GM18505 (cell line): ENCODE measurements around the gene GIPC1.
A peak's percentile ranks its signal among the peaks of the same experiment; 100 is the strongest.
"Not testable (repeated sequence)": the region's sequence is repeated elsewhere in the genome, so short reads cannot be mapped to it uniquely, and the experiment has no call there.

Experiments
- ATAC-seq: cut with Tn5 transposase; IDR thresholded peaks from one replicate; pipeline ENCODE4 v1.9.1; 2021; ENCODE audit not compliant: unreplicated experiment
- POLR2A ChIP-seq: IDR thresholded peaks from 4 replicates; pipeline ENCODE4 v1.6.1; 2011; ENCODE audit warnings: borderline replicate concordance; ENCODE audit not compliant: insufficient read depth, insufficient read length; ENCODE audit errors: extremely low read depth

The GIPC1 gene

DNA sequence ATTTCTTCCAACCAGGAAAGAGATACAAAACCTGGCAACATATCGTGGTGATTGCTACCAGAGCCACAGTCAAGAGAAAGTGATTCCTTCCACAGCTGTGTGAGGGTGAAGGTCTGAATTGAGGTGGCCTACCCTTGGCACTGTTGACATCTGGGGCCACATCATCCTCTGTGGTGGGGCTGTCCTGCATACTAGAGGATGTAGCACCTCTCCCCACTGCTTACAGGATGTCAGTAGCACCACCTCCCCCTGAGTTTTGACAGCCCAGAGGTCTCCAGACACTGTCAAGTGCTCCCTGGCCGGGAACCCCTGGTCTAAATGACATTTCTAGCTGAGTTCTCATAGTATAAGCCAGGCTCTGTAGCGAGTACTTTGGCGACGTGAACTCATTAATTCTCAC, 36.2 kb downstream of the GIPC1 start:
- no peak for TF ChIP-seq POLR2A

DNA sequence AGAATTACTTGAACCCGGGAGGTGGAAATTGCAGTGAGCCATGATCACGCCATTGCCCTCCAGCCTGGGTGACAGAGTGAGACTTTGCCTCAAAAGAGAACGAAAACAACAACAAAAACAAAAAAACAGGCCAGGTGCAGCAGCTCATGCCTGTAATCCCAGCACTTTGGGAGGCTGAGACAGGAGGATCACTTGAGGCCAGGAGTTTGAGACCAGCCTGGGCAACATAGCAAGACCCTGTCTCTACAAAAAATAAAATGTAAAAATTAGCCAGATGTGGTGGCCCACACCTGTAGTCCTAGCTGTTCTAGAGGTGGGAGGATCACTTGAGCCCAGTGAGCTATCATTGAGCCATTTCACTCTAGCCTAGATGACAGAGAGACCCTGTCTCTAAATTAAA, 43.6 kb downstream of the GIPC1 start:
- ATAC-seq = not testable (repeated sequence)

More for the DNA sequence above, 36.2 kb downstream of the GIPC1 start:
- ATAC-seq = no peak

DNA sequence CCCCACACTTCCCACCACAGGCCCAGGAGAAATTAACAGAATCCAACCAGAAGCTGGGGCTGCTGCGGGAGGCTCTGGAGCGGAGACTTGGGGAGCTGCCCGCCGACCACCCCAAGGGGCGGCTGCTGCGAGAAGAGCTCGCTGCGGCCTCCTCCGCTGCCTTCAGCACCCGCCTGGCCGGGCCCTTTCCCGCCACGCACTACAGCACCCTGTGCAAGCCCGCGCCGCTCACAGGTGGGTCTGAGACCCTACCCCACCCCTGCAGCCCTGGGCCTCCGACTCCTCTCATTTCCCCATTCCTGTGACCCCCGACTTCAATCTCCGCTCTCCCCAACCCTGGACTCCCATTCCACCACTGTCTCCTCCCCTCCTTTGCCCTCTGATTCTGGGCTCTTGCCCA, 45.1 kb downstream of the GIPC1 start:
- no peak for ATAC-seq
- no peak for TF ChIP-seq POLR2A

DNA sequence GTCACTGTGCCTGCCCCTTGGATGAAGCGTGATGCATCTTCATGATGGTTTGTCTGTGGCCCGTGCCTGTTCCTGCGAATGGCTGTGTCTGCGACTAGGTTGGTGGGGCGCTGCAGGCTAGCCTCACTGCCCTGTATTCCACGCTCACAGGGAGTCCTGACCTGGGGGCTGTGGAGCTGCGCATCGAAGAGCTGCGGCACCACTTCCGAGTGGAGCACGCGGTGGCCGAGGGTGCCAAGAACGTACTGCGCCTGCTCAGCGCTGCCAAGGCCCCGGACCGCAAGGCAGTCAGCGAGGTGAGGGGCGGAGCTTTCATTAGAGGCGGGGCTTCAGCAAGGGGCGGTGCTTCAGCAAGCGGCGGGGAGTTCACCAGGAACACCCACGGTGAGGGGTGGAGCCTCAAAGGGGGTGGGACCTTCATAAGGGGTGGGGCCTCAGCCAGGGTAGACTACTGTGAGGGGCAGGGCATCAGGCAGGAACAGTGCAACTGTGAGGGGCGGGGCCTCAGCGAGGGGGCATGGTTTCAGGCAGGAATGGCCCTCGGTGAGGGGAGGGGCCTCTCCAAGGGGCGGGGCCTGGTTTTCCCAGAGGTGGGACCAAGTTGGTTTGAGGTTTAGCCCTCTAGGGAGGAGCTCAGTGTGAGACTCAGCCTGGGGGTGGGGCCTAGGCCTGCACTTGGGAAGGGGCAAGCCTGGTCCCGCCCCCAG, 45.6 kb downstream of the GIPC1 start:
- ATAC-seq = no peak
- no peak for TF ChIP-seq POLR2A

DNA sequence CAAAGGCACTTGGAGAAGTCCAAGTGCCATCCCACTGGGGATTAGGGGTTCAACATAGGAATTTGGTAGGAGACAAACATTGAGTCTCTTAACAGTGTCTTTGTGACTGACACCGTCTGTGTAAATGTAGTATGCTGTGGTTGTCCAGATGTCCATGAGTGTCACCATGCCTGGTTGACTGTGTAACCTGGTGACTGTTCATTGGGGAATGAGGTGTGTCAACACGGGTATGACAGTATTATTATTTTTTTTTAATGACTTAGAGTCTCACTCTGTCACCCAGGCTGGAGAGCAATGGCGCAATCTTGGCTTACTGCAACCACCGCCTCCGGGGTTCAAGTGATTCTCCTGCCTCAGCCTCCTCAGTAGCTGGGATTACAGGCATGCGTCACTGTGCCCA, 46.6 kb downstream of the GIPC1 start:
- ATAC-seq = no peak
- no peak for TF ChIP-seq POLR2A

DNA sequence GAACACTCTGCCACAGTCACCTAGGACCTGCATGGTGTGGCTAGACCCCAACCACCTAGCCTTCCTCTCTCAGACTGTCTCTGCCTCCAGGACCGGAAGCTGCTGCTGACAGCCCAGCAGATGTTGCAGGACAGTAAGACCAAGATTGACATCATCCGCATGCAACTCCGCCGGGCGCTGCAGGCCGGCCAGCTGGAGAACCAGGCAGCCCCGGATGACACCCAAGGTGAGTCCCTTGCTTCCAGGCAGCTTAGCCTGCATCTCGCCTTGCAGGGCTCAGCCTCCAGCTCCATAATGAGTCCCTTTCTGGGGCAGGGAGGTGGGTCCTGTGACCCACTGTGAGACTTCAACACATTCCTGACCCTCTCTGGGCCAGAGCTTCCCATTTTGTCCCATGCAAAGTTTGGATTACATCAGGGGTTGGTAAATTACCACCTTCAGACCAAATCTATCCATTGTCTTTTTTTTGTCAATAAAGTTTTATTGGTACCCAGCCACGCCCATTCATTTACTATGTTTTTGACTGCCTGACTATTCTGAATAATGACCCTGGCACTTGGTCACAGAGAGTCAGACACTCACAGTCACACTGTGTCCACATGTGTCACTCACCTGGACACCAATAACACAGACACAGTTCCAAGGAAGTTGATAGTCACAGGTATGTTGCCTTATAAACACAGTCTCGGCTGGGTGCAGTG, 49.4 kb downstream of the GIPC1 start:
- ATAC-seq = no peak
- no peak for TF ChIP-seq POLR2A

DNA sequence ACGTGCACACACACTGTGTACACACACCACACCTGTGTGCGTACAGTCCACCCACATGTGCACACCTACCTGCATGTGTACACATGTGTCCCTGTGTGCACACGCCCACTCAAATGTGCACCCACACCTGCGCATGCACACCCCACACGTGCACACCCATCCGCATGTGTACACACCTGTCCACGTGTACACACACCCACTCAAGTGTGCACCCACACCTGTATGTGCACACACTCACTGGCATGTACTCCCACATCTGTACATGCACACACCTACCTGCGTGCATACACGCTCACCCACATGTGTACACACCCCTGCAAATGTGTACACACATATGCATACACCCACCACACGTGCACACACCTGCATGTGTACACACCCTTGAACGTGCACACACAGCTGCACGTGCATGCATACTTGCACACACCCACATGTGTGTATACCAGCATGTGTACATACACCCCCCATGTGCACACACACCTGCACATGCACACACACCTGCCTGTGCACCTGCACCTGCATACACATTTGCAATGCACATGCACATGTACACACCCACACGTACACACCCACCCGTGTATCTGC, 52.2 kb downstream of the GIPC1 start:
- no peak for ATAC-seq
- no peak for TF ChIP-seq POLR2A

DNA sequence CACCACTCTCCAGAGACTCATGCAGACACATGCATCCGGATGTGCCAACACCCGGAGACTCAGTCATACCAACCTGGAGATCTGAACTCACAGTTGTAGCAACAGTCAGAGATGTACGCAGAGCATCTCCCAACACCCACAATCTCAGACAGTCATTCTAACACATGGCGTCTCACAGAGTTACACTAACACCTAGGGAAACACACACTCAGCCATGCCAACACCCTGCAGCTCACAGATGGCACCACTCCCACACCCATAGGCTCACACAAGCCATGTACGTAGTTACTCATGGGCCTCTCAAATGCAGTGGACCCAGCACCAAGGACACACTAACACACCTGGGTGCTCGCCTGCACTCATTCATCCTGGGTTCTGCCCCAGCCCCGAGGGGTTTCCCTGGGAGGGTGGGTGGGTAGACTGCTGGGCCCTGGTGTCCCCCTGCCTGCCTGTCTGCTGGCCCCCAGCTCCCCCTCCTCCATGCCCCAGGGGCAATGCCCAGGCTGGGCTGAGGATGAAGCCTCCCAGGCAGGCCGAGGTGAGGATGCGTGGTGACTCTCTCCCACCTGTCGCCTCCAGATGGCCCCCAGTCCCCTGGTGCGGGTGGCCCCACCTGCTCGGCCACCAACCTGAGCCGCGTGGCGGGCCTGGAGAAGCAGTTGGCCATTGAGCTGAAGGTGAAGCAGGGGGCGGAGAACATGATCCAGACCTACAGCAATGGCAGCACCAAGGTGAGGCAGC, 52.9 kb downstream of the GIPC1 start:
- ATAC-seq = no peak
- no peak for TF ChIP-seq POLR2A

DNA sequence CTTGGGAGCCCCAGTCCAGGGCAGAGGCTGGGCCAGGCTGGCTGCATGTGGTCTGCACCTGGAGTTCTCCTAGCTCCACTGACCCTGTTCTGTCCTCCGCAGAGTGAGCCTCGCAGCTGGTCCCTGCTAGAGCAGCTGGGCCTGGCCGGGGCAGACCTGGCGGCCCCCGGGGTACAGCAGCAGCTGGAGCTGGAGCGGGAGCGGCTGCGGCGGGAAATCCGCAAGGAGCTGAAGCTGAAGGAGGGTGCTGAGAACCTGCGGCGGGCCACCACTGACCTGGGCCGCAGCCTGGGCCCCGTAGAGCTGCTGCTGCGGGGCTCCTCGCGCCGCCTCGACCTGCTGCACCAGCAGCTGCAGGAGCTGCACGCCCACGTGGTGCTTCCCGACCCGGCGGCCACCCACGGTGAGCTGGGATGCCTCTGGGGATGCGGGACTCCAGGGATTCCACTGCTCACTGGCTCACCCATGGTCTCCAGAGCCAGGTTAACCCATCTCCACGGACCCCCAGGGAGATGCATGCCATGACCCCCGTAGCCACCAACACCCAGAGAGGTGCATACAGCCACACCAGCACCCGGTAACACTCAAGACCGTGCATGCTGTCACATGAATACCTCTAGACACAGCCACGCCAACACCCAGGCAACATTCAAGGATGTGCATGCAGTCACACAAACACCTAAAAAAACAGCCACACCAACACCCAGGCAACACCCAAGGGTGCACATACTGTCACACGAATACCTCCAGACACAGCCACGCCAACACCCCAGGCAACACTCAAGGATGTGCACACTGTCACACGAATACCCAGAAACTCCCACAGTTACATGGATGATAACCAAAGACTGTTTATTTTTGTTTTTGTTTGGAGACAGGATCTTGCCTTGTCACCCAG, 54.6 kb downstream of the GIPC1 start:
- ATAC-seq = no peak
- no peak for TF ChIP-seq POLR2A

DNA sequence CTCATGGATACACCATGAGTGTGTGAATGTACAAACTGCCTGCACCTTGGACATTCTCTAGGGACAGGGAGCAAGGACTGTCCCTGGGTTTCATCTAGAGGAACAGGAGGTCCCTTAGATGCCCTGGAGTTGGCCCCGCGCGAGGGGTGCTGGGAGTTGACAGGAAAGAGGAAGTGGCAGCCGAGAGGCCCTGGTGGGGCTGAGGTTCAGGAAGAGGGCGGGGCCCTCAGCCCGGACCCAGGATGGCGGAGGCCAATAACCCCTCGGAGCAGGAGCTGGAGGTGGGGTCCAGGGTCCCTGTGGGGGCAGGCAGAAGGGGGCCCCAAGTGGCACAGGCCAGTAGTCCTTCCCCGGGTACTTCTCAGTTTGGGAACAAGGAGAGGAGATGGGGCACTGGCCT, 55.9 kb downstream of the GIPC1 start:
- peak; percentile 83 for TF ChIP-seq POLR2A
- ATAC-seq = peak; percentile 65

DNA sequence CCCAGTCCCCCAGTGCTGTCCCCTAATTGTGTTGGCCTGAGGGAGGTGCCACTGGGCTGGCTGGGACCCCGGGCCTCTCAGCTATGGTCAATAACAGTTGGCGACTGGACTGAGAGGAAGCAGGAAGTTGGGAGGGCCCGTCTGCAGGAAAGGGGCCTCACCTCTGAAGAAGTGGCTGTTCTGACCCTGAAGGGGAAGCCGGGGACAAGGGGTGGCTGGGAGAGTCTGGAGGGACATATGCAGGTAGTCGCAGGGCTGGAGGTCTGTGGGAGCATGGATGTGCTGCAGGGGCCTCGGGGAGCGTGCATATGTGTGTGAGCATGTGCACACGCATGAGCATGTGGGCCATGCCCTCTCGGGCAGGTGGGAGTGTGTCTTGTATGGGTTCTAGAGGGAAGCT, 56.9 kb downstream of the GIPC1 start:
- no peak for TF ChIP-seq POLR2A
- no peak for ATAC-seq

DNA sequence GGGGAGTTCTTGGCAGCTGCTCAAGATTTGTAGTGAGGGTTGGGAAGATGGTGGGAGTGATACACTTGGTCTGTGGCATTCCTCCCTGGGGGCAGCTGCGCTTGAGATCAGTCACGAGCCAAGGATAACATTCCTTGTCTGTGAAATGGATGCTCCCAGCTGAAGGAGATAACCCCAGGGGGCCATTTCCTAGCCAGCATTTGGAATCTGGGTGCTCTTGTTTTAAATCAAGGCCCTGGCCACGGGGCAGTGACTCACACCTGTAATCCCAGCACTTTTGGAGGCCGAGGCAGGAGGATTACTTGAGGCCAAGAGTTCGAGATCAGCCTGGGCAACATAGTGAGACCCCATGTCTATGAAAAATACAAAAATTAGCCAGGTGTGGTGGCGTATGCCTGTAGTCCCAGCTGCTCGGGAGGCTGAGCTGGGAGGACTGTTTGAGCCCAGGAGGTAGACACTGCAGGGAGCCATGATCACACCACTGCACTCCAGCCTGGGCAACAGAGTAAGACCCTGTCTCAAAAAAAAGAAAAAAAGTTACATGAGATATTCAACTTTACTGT, 58.3 kb downstream of the GIPC1 start:
- no peak for TF ChIP-seq POLR2A
- no peak for ATAC-seq

DNA sequence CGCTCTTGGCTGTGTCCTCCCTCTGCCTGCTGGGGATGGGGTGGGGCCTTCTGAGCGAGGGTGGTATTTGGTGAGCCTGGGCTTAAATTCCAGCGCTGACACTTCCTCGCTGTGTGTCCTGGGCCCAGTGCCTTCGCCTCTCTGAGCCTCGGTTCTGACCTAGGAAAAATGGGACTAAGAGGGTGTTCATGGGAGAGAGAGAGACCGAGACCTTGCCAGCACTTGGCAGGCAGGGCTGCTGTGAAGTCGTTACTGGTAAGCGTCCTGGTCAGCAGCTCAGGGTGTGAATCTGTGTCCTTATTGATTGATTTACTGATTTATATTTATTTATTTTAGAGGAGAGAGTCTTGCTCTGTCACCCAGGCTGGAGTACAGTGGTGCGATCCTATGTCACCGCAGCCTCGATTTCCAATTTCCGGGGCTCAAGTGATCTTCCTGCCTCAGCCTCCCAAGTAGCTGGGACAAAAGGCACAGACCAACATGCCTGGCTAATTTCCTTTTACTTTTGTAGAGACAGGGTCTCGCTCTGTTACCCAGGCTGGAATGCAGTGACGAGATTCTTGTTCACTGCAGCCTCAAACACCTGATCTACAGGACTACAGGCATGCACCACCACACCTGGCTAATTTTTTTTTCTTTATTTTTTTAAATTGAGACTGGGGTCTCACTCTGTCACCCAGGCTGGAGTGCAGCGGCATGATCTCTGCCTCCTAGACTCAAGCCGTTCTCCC, 60.4 kb downstream of the GIPC1 start:
- TF ChIP-seq POLR2A = no peak
- ATAC-seq = no peak
